ENCODE results near the gene MANEA. TPM values are rescaled to one million over a fixed set of nuclear protein-coding genes. Genes with fewer than 3 reads are reported as not detected.

The MANEA gene
- total RNA-seq, 1 experiment from 2014 or later = 20.1 TPM

GRCh38 chr6:95572098-95572497, 5.2 kb upstream of the MANEA start:
- intact Hi-C loops (cut with micrococcal nuclease; ENCODE audit: unreplicated experiment) (no loop called here), in situ Hi-C loops (cut with HindIII; ENCODE audit: low pct_unique_long_range_greater_than_20kb, low sequenced_read_pairs) (no loop called here)
- DNase-seq (ENCODE audit: low read depth, low spot score) (no peak), ATAC-seq (no peak)
- Histone ChIP-seq H3K27me3 (ENCODE audit: control insufficient read depth, insufficient read depth, low read length) (no peaks in the 10 kb centered on the region), H3K4me1 (ENCODE audit: control insufficient read depth, insufficient read depth, low read length) (peaks cover 11% of the 10 kb centered on the region; the same call in 1 of the 2 replicates), H3K27ac (ENCODE audit: low read length) (no peak overlapping the region), H3K4me3 (ENCODE audit: low read depth in 2 of 2, low read length in 2 of 2) (no peak overlapping the region), H3K36me3 (ENCODE audit: control insufficient read depth, insufficient read depth, low read length) (no peaks in the 10 kb centered on the region; the same call in 1 of the 2 replicates), H3K9me3 (ENCODE audit: control insufficient read depth, insufficient read depth, low read depth, low read length) (no peaks in the 10 kb centered on the region)
- CTCF ChIA-PET = no interaction called here
- TF ChIP-seq, protein P1, sequence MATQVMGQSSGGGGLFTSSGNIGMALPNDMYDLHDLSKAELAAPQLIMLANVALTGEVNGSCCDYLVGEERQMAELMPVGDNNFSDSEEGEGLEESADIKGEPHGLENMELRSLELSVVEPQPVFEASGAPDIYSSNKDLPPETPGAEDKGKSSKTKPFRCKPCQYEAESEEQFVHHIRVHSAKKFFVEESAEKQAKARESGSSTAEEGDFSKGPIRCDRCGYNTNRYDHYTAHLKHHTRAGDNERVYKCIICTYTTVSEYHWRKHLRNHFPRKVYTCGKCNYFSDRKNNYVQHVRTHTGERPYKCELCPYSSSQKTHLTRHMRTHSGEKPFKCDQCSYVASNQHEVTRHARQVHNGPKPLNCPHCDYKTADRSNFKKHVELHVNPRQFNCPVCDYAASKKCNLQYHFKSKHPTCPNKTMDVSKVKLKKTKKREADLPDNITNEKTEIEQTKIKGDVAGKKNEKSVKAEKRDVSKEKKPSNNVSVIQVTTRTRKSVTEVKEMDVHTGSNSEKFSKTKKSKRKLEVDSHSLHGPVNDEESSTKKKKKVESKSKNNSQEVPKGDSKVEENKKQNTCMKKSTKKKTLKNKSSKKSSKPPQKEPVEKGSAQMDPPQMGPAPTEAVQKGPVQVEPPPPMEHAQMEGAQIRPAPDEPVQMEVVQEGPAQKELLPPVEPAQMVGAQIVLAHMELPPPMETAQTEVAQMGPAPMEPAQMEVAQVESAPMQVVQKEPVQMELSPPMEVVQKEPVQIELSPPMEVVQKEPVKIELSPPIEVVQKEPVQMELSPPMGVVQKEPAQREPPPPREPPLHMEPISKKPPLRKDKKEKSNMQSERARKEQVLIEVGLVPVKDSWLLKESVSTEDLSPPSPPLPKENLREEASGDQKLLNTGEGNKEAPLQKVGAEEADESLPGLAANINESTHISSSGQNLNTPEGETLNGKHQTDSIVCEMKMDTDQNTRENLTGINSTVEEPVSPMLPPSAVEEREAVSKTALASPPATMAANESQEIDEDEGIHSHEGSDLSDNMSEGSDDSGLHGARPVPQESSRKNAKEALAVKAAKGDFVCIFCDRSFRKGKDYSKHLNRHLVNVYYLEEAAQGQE (IDR thresholded peaks at IDR 0.05; ENCODE audit: insufficient read depth in 1 of 2, low read depth in 2 of 2, low read length in 1 of 2) = no peak
- no peak for TF ChIP-seq POLR2AphosphoS5 (IDR thresholded peaks at IDR 0.05; ENCODE audit: low read depth, low read length)
- TF ChIP-seq, protein P2, sequence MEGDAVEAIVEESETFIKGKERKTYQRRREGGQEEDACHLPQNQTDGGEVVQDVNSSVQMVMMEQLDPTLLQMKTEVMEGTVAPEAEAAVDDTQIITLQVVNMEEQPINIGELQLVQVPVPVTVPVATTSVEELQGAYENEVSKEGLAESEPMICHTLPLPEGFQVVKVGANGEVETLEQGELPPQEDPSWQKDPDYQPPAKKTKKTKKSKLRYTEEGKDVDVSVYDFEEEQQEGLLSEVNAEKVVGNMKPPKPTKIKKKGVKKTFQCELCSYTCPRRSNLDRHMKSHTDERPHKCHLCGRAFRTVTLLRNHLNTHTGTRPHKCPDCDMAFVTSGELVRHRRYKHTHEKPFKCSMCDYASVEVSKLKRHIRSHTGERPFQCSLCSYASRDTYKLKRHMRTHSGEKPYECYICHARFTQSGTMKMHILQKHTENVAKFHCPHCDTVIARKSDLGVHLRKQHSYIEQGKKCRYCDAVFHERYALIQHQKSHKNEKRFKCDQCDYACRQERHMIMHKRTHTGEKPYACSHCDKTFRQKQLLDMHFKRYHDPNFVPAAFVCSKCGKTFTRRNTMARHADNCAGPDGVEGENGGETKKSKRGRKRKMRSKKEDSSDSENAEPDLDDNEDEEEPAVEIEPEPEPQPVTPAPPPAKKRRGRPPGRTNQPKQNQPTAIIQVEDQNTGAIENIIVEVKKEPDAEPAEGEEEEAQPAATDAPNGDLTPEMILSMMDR (IDR thresholded peaks at IDR 0.05) = no peak
- no peak for TF ChIP-seq SIN3A (IDR thresholded peaks at IDR 0.05; ENCODE audit: borderline replicate concordance, insufficient read depth, low read depth, low read length)
- no peak for TF ChIP-seq TCF7L2 (IDR thresholded peaks at IDR 0.05; ENCODE audit: low read depth, low read length)
- POLR2A ChIA-PET = no interaction called here
- BruUV-seq (replicated peaks) = no TSS peak

GRCh38 chr6:95574811-95575210, 2.5 kb upstream of the MANEA start:
- TF ChIP-seq POLR2AphosphoS5 (IDR thresholded peaks at IDR 0.05; ENCODE audit: low read depth, low read length) = no peak
- TF ChIP-seq, protein P1 (IDR thresholded peaks at IDR 0.05; ENCODE audit: insufficient read depth in 1 of 2, low read depth in 2 of 2, low read length in 1 of 2) = no peak
- TF ChIP-seq SIN3A (IDR thresholded peaks at IDR 0.05; ENCODE audit: borderline replicate concordance, insufficient read depth, low read depth, low read length) = no peak
- TF ChIP-seq, protein P2 (IDR thresholded peaks at IDR 0.05) = no peak
- TF ChIP-seq TCF7L2 (IDR thresholded peaks at IDR 0.05; ENCODE audit: low read depth, low read length) = no peak
- BruUV-seq (replicated peaks) = no TSS peak
- intact Hi-C loops (cut with micrococcal nuclease; ENCODE audit: unreplicated experiment) (no loop called here), in situ Hi-C loops (cut with HindIII; ENCODE audit: low pct_unique_long_range_greater_than_20kb, low sequenced_read_pairs) (no loop called here)
- DNase-seq (ENCODE audit: low read depth, low spot score) (no peak), ATAC-seq (no peak)
- Histone ChIP-seq H3K4me1 (ENCODE audit: control insufficient read depth, insufficient read depth, low read length) (peaks cover 16% of the 10 kb centered on the region), H3K4me3 (ENCODE audit: low read depth in 2 of 2, low read length in 2 of 2) (no peak overlapping the region), H3K27ac (ENCODE audit: low read length) (no peak overlapping the region), H3K9me3 (ENCODE audit: control insufficient read depth, insufficient read depth, low read depth, low read length) (no peaks in the 10 kb centered on the region), H3K27me3 (ENCODE audit: control insufficient read depth, insufficient read depth, low read length) (no peaks in the 10 kb centered on the region), H3K36me3 (ENCODE audit: control insufficient read depth, insufficient read depth, low read length) (no peaks in the 10 kb centered on the region; the same call in 1 of the 2 replicates)
- CTCF ChIA-PET = no interaction called here
- POLR2A ChIA-PET = no interaction called here

All from Panc1 (cell line).